ENCODE measurements around the gene HSPG2. TPM values are rescaled to one million over a fixed set of nuclear protein-coding genes. Genes with fewer than 3 reads are reported as not detected.

The HSPG2 gene
- total and polyA plus RNA-seq, 2 of the 13 experiments (the other 11 are each of a cell fraction or from before 2014, with no cell fraction given), result 9.1 to 13.1 TPM

DNA sequence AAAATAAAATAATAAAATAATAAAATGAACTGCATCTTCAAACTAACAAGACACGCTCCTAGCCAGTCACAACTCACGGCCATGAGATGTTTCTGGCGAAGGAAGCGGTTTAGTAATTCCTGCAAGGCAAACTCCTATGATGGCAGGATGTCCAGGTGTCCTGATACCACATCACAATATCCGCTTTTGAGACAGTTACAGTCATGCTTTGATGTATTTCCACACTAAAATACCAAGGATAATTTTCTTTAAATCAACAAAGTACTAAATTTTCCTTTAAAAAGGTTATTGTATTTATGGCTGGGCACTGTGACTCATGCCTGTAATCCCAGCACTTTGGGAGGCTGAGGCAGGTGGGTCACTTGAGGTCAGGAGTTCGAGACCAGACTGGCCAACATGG, 30.1 kb upstream of the HSPG2 start (continued):
- TF ChIP-seq TCF7 (IDR thresholded peaks at IDR 0.05; ENCODE audit: low read depth) (peak; percentile 40), NCOA2 (CRISPR knock-in tag; IDR thresholded peaks at IDR 0.05) (peak; percentile 57), FOXA3 (CRISPR knock-in tag; IDR thresholded peaks at IDR 0.05) (peak; percentile 33)
- TF ChIP-seq, protein P1, sequence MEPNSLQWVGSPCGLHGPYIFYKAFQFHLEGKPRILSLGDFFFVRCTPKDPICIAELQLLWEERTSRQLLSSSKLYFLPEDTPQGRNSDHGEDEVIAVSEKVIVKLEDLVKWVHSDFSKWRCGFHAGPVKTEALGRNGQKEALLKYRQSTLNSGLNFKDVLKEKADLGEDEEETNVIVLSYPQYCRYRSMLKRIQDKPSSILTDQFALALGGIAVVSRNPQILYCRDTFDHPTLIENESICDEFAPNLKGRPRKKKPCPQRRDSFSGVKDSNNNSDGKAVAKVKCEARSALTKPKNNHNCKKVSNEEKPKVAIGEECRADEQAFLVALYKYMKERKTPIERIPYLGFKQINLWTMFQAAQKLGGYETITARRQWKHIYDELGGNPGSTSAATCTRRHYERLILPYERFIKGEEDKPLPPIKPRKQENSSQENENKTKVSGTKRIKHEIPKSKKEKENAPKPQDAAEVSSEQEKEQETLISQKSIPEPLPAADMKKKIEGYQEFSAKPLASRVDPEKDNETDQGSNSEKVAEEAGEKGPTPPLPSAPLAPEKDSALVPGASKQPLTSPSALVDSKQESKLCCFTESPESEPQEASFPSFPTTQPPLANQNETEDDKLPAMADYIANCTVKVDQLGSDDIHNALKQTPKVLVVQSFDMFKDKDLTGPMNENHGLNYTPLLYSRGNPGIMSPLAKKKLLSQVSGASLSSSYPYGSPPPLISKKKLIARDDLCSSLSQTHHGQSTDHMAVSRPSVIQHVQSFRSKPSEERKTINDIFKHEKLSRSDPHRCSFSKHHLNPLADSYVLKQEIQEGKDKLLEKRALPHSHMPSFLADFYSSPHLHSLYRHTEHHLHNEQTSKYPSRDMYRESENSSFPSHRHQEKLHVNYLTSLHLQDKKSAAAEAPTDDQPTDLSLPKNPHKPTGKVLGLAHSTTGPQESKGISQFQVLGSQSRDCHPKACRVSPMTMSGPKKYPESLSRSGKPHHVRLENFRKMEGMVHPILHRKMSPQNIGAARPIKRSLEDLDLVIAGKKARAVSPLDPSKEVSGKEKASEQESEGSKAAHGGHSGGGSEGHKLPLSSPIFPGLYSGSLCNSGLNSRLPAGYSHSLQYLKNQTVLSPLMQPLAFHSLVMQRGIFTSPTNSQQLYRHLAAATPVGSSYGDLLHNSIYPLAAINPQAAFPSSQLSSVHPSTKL (CRISPR knock-in tag; IDR thresholded peaks at IDR 0.05), result 0 out of 2 replicates have a peak, but pooled peaks have one; percentile 28

DNA sequence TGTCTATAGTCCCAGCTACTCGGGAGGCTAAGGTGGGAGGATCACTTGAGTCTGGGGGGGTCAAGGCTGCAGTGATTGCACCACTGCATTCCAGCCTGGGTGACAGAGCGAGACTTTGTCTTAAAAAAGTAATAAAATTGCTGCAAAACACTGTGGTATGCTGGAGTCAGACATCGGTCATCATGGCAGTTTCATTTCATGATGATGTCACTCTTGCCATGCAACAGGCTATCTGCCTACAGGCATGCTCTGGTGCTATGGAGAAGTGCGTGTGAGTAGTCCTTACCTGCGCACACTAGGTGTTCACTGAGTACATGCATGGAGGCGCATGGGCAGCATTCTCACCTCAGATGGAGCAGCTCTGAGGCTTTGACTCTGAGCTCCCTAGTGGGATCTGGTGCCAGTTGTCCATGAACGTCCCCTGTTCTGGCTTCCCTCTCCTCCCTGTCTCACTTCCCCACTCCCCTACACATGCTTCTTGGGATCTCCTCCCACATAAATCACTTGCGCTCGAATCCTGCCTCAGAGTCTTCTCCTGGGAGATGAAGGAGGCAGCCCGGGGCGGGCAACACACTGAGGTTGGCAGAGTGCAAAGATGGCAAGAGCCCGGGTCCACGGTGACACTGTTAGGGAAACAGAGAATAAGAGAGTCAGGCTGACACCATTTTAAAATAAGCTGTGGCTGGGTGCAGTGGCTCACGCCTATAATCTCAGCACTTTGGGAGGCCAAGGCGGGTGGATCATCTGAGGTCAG, 29.3 kb upstream of the HSPG2 start:
- no peak for FAIRE-seq
- peak; percentile 34 for DNase-seq (ENCODE audit: low spot score)
- peaks cover 50% of the 10 kb centered on the region for H3K4me1 ChIP-seq (ENCODE audit: insufficient read depth, low read length)
- in situ Hi-C loops (cut with HindIII; ENCODE audit: extremely low pct_ligation_motif_present, low pct_unique_long_range_greater_than_20kb), result loop anchor here (10.0 kb wide), 1 partner anchor 262 kb away; no protein-coding TSS in a partner anchor
- peak; percentile 63 for TF ChIP-seq ATF7 (IDR thresholded peaks at IDR 0.05)
- TF ChIP-seq ATF7 (CRISPR knock-in tag; IDR thresholded peaks at IDR 0.05), result no peak
- TF ChIP-seq SMYD3 (CRISPR knock-in tag; IDR thresholded peaks at IDR 0.05), result no peak
- TF ChIP-seq, protein P2, sequence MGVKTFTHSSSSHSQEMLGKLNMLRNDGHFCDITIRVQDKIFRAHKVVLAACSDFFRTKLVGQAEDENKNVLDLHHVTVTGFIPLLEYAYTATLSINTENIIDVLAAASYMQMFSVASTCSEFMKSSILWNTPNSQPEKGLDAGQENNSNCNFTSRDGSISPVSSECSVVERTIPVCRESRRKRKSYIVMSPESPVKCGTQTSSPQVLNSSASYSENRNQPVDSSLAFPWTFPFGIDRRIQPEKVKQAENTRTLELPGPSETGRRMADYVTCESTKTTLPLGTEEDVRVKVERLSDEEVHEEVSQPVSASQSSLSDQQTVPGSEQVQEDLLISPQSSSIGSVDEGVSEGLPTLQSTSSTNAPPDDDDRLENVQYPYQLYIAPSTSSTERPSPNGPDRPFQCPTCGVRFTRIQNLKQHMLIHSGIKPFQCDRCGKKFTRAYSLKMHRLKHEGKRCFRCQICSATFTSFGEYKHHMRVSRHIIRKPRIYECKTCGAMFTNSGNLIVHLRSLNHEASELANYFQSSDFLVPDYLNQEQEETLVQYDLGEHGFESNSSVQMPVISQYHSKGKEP (CRISPR knock-in tag; IDR thresholded peaks at IDR 0.05), result no peak
- TF ChIP-seq, protein P3, sequence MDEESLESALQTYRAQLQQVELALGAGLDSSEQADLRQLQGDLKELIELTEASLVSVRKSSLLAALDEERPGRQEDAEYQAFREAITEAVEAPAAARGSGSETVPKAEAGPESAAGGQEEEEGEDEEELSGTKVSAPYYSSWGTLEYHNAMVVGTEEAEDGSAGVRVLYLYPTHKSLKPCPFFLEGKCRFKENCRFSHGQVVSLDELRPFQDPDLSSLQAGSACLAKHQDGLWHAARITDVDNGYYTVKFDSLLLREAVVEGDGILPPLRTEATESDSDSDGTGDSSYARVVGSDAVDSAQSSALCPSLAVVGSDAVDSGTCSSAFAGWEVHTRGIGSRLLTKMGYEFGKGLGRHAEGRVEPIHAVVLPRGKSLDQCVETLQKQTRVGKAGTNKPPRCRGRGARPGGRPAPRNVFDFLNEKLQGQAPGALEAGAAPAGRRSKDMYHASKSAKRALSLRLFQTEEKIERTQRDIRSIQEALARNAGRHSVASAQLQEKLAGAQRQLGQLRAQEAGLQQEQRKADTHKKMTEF (CRISPR knock-in tag; IDR thresholded peaks at IDR 0.05), result no peak
- TF ChIP-seq ZNF782 (CRISPR knock-in tag; IDR thresholded peaks at IDR 0.05; ENCODE audit: borderline replicate concordance), result no peak
- TF ChIP-seq ZSCAN21 (CRISPR knock-in tag; IDR thresholded peaks at IDR 0.05; ENCODE audit: borderline replicate concordance), result no peak
- no peak for TF ChIP-seq TMF1 (CRISPR knock-in tag; IDR thresholded peaks at IDR 0.05; ENCODE audit: low read depth)
- TF ChIP-seq CREB1 (IDR thresholded peaks at IDR 0.05), result peak; percentile 55; the same call in 1 of the 2 replicates
- no peak for TF ChIP-seq CREB1 (CRISPR knock-in tag; IDR thresholded peaks at IDR 0.05)
- TF ChIP-seq REXO4 (CRISPR knock-in tag; IDR thresholded peaks at IDR 0.05; ENCODE audit: borderline replicate concordance), result no peak
- H3K9ac ChIP-seq (ENCODE audit: insufficient read depth, low read depth, low read length), result no peak overlapping the region
- H3K27me3 ChIP-seq (ENCODE audit: control insufficient read depth in 1 of 2, insufficient read depth in 2 of 2, low read length in 2 of 2), result no peaks in the 10 kb centered on the region
- H3K4me3 ChIP-seq (replicated peaks in 1 of 3; ENCODE audit: insufficient read depth in 1 of 3, low read depth in 2 of 3, low read length in 3 of 3), result no peak overlapping the region
- BruUV-seq (replicated peaks), result no TSS peak
- H3K79me2 ChIP-seq (ENCODE audit: insufficient read depth, low read length), result no peaks in the 10 kb centered on the region
- H2AFZ ChIP-seq (ENCODE audit: low read length), result no peak overlapping the region
- no peaks in the 10 kb centered on the region for H3K36me3 ChIP-seq (replicated peaks in 1 of 2; ENCODE audit: control insufficient read depth in 1 of 2, insufficient read depth in 2 of 2, low read length in 2 of 2)
- no peak for ATAC-seq
- no peaks in the 10 kb centered on the region for H3K9me3 ChIP-seq (ENCODE audit: low read length)
- POLR2A ChIA-PET, result no interaction called here
- WGBS (ENCODE audit: low lambda C conversion rate), result 92% methylated on average over 13 of the region's 15 CpGs
- CTCF ChIA-PET (ENCODE audit: low intra/inter-chr PET ratio, low total read pairs), result no interaction called here
- intact Hi-C loops (cut with micrococcal nuclease; ENCODE audit: unreplicated experiment), result no loop called here
- H4K20me1 ChIP-seq (ENCODE audit: insufficient read depth, low read length), result no peaks in the 10 kb centered on the region
- H3K4me2 ChIP-seq (ENCODE audit: low read depth, low read length), result no peak overlapping the region
- no peak overlapping the region for H3K27ac ChIP-seq (ENCODE audit: extremely low read length, insufficient read depth, low read length)
